Hematopoietic multipotent progenitor cell treated with erythropoietin and hydrocortisone succinate and interleukin-3 and kit ligand, for 8 days (in vitro differentiated cells): ENCODE data around the gene NRXN3.
"Not testable (repeated sequence)": the region's sequence is repeated elsewhere in the genome, so short reads cannot be mapped to it uniquely, and the experiment has no call there.

Experiments
- DNase-seq: peaks from one replicate; pipeline ENCODE4 v3.0.0-alpha.2; 2015

The NRXN3 gene

DNA sequence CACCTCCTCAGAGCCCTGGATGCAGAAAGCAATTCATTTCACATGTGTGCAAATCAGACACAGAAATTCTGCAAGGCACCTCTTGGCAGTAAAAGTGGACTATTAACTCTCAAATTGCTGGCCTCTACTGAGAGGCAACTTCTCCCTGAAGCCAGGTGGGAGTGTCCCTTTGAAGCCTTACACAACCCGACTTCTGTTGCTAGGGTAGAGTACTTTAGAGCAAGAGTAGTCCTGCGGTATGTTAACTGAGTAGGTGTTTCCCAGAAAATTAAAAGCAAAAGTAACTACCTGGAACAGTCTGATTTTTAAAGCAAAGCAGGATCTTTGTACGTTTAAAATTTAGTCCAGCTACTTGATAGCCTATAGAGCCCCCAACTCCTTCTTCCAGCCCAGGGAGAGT, 1557.7 kb downstream of the NRXN3 start:
- no peak for DNase-seq

DNA sequence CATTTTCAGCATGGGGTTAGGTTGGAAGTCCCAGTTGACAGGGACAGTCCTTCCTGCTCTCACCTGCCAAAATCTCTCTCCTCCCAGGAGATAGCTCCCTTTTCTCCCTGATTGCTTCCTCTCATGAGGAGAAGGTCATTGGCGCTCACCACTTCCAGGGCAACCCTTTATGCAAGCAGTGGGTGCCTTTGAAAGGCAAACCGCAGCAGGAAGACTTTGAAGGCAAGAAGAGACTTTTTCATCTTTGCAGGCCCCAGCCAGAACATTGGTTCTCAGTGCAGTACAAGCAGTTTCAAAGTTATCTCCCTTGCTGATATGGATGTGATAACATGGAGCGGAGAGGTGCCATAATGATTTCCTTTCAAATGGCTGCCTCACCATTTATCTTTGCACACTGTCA, 1558.2 kb downstream of the NRXN3 start:
- no peak for DNase-seq

DNA sequence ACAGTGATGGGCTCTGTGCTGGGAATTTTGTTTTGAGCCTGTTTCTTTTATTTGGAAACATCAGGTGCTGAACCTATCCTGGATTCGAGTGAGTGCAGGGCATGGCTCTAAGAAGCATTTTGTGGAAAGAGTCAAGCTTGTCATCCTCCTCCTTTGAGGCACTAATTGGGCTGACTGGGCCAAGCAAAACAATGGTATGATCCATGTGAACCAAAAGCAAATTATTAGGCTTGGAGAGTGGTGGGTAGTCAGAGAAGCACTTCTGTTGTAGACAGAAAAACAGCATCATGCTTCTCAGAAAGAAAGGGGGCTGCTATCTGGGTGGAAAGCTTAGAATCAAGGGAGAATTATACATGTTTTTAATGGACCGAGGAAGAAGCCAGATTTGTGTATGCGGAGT, 1559.6 kb downstream of the NRXN3 start:
- no peak for DNase-seq

DNA sequence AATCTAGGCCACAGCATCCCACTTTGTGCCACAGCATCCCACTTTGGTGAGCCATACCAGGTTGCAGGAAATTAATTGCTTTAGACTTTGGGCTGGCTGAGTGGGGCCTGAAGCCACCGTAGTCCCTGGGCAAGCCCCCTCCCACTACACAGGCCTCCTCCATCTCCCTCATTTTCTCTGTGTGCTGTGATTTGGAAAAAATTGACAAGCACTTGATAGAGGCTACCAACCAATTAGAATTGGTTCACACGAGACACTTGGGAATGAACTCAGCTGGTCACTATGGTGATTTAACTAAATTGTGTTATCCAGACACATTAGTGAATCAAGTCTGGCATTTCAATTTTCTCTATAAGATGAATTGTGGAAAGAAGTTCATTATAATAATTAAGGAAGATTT, 1560.0 kb downstream of the NRXN3 start:
- no peak for DNase-seq

DNA sequence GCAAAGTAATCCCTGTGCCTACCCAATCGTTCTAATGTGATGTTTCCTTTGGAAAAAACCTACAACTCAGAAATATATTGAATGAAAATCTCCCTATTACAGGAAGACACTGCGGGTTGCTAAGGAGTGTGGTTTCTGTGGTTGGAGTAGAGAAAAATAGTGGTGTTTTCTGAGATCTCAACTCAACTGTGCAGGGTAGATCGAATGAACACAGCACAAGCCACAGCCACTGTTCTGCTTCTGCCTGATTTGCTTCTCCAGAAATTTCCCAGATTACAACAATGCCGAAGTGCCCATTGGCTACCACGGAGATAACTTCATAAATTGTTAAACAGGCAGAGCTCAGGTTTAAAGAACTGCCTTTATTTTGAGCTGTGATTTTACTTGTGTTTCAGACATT, 1560.8 kb downstream of the NRXN3 start:
- no peak for DNase-seq

DNA sequence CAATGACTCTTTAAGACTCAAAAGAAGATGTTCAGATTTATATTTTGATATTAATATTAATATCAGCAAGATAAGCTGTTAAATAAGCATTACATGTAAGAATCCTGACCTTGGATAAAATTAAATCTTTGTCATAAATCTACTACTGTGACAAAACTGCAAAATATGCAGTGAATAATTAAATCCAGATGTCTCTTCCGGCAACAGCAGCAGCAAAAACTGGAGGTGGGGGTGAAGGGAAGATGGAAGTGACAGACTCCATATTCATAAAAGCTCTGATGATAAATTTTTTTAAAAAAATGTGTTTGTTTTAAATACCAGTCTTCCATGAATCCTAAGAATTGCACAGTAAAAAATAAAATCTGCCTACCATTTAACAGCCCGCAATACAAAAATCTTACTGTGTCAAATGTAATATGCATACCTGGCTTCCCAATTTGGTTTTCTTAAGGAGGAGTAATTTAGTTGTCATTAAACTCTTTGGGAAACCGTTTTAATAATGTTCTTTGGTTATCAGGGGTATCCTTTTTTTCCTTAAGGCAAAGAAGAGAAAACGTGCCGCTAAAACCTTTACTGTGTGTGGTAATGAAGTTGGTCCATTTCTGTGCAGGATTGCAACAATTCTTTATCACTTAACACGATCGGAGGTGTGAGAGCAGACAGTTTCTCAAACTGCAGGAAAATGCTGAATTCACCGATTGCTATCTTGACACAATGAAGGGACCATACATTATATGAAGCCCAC, 1562.9 kb downstream of the NRXN3 start:
- DNase-seq, result no peak

DNA sequence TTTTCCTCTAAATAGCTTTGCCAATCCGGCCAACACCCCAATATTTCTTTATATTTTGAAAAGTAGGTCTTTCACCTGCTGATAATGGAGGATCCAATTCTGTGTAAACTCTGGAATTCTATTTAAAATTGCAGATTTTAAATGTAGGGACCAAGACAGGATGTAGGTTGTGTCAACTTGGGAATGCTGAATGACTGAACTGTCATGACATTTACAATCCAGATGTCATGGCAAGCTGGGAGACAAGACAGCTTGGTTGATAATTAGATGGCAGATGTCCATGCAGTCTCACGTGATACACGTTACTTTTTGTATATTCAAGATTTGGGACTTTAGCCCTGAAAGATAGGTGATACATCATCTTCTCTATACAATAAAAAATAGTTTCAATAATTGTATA, 1564.0 kb downstream of the NRXN3 start:
- DNase-seq, result no peak

DNA sequence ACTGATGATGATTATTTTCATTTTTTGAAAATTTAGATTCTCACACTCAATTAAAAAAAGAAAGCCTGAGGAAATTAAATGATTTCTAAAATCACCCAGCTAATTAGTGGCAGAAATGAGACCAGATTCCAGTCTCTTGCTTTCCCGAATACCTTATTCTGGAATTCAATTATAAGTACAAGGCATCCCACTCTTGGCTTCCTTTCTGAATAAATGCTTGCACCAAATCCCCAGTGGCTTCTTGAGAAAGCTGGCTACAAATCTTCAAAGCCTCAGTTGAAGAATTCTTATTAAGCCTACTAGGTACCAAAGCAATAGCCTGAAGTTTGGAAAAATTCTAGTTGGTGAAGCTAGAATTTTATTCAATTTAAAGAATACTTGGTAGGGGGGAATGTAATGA, 1564.5 kb downstream of the NRXN3 start:
- no peak for DNase-seq

DNA sequence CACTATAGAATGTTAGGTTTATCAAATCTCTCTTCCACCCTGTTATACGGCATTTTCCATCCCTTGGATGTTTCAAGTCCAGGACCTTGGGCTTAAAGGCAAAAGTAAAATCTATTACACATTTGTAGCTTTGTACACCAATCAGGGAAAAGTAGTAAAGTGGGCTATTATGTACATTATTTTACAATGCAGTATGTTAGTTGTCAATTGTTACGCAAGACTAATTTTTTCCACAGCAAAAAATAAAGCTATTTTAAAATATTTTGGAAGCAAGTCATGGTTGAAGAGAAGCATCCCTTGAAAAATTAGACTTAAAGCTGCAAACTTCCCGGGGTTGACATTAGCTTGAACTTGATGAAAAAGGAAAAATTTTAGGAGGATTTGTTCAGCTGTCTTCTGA, 1564.9 kb downstream of the NRXN3 start:
- DNase-seq, result no peak

DNA sequence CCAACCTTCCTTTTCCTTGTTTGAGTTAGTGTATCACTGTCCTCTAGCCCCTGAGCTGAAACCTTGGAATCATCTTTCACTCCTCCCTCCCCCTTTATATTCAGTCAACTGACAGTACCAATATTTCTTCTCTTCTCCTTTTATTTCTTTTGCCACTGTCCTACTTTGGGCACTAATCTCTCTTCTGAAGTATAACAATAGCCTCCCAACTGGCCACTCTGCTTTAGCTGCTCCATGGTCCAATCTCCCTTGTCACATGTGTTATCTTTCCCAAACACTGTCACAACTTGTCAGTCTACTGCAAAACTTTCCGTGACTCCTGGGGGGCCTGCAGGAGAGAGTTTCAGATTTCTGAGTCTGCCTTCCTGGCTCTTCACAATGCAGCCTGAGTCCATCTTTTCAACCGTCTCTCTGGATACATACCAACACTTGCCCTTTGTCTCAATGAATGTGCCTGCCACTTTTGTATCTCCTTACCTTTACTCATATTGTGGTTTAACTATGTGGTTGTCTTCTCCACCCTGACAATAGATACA, 1570.0 kb downstream of the NRXN3 start:
- no peak for DNase-seq

DNA sequence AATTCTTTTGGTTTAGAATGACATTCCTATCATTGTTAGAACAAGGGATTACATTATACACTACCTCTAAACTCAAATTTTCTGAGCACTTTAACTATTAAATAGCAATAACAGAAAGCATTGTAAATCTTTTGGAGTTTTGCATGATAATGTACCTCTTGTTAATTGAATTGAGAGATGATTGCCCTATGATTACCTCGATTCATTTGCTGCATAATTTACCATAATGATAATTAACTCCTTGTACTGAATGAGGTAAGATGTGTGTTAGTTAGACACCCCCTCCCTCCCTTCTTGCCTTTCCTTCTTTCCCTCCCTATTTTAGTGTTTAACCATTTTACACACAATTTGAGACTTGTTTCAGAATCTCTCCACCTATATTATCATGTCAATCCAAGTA, 1572.0 kb downstream of the NRXN3 start:
- no peak for DNase-seq

DNA sequence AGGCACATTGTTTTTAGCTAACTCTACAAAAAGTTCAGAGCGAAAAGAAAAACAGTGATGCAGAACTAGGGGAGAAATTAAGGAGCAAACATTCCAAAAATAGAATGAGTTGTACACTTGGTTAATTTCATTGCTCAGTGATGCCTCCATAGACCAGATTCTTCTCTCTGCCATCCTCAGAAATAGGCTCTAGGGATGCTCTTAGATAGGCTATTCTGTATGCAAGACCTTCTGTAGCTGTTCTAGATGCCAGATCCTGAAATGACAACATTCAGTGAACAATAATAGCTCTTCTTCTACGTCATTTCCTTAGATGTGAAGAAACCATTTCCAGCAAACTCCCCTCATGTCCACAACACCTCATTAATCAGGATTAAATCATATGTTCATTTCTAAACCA, 1574.9 kb downstream of the NRXN3 start:
- no peak for DNase-seq

DNA sequence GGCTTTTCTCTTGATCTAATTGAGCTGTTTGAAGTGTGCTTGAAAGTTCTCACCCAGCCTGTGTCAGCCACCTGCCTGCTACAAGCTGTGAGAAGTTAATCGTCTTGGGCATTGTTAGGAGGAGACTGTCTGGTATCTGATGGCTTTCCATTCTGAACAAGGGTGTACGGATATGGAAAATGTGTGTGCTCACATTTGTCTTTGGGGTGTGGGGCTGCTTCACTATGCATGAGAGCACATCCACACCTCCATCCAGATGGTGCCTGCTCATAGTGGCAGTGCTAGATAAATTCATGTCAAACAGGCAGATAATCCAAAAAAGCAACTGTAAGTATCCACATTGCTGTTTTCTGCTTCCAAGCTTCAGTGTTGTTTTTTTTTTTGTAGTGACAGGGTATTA, 1578.9 kb downstream of the NRXN3 start:
- no peak for DNase-seq

DNA sequence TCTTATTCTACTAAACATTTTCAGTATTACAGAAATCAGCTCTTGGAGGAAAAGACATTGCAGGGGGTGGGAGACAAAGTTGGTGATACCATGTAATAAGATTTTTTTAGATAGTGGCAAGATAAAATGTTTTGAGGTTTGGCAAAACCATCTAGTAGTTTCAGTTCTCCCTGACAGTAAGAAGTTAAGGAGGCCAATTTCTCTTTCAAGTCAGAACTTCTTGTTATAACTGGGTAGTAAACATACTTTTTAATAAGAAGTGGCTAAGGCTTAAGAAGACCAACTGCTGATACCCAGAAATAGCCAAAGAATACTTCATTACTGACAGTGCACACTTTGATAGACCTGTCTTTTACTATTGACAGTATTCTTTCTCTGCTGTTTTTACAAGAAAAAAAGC, 1588.8 kb downstream of the NRXN3 start:
- no peak for DNase-seq

DNA sequence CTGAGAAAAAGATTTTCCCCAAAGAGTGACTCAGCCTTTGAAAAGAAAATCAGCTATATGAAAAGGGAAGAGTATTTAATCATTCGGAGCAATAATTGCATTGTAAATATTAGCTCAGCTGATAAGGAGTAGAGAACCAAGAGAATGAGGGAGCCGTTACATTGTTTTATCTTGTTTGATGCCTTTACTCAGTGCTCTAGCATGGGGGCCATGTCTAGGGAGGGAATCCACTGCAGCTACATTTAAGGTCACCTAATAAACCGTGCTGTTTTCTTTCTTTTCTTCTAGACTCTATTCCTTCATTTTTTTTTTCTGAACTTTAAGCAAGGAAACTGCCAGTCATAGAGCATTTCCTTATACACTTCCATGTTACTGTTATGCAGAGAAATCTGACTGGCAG, 1594.2 kb downstream of the NRXN3 start:
- DNase-seq, result no peak

DNA sequence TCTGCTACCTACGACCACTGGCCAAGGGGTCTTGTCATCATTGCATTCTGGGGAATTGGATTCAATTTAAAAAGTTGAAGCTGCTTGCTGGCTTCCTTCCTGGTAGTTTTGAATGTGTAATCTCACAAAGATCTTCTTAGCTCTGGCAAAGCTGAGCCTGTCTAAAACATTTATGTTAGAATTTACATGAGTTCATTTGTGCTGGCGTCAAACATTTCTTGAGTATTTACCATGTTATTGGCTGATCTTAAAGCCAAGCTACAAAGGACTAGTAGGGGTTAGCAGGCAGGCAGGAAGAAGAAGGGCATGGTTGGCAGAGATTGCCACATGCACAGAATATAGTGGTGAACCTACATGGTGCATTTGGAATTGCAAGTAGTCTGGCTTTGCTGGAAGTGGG, 1596.3 kb downstream of the NRXN3 start:
- no peak for DNase-seq

DNA sequence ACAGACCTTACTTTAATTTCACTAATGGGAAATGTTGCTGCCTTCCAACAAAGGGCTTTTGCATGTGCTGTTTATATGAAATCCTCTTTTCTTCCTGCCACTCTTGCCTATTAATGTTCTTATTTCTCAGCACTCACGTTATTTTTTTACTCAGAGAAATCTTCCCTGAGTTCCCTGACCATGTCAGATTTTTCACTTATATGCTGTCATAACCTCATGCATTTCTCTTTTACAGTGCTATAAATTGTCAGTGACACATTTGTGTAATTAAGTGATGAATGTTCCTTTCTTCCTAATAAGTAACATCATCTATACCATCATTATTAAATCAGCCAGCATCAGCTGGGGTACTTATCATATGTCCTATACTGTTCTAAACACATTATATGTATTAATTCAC, 1597.1 kb downstream of the NRXN3 start:
- no peak for DNase-seq

DNA sequence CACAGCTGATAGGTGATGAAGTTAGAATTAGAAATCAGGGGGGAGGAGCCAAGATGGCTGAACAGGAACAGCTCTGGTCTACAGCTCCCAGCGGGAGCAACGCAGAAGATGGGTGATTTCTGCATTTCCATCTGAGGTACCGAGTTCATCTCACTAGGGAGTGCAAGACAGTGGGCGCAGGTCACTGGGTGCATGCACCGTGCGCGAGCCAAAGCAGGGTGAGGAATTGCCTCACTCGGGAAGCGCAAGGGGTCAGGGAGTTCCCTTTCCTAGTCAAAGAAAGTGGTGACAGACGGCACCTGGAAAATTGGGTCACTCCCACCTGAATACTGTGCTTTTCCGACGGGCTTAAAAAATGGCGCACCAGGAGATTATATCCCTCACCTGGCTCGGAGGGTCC, 1597.5 kb downstream of the NRXN3 start:
- not testable (repeated sequence) for DNase-seq

DNA sequence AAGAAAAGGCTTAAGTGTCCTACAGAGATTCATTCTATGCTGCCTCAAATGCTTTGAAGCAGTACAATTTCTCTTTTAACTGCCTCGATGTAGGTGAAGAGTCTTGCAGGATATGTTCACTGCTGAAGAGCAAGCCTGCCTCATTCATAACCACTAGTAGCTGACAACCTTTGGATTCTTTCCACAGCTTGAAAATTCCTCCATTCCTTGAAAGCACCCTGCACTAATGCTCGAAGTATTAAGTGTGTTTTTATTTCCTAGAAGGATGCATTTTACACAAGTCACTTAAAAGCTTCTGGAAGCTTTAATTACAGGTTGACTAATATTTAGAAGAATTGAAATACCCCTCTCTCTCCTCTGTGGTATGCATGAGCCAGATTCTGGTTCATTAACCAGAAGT, 1611.7 kb downstream of the NRXN3 start:
- no peak for DNase-seq

DNA sequence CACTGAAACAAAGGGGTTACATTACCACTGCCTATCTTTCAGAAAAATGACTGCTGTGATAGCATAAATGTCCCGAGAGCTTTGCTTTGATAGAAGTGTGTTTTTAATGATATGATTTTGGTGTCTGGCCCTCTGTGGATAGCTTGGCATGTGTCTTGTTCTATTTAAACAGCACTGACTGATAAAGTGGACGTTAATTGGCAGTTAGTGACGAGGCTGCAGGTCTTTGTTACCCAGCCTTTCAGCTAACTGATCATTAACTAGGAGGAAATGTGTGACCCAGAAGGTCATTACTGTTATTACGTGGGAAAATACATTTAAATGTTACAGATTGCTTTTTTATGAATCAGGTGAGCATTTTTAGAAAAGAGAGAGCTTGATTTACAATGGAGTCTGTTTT, 1612.9 kb downstream of the NRXN3 start:
- no peak for DNase-seq

DNA sequence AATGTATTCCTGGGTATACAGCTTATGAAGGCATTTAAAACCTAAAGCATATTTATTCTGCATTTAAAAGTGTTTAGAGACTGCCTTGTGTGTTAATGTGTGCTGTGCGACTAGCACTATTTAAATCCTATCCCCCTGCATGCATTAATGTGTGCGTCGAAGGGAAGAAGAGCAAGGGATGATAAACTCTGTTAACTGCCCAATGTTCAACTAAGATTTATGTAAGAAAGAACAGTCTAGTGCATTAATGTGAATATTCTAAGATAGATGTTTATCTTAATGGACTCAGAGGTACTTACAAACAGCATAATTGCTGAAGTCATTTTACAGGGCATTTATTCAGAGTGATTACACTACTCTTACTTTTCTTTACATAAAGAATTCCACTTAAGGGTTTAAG, 1616.3 kb downstream of the NRXN3 start:
- no peak for DNase-seq

DNA sequence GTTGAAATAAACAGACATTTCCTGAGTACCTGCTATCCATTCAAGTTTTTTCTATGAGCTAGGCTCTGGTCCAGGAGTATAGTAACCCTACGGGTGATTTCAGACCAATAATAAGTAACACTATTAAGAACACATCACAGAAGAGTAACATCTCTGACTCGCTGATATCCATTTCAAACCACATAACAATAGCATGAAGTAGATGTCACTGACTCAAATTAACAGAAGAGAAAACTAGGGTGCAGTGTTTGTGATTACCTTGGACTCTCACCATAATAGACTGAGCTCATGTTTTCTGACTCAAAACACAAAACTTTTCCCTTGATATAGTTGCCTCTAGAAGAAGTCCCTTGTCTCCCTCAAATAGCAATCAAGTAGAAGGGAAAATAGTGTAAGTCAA, 1618.2 kb downstream of the NRXN3 start:
- DNase-seq, result no peak

DNA sequence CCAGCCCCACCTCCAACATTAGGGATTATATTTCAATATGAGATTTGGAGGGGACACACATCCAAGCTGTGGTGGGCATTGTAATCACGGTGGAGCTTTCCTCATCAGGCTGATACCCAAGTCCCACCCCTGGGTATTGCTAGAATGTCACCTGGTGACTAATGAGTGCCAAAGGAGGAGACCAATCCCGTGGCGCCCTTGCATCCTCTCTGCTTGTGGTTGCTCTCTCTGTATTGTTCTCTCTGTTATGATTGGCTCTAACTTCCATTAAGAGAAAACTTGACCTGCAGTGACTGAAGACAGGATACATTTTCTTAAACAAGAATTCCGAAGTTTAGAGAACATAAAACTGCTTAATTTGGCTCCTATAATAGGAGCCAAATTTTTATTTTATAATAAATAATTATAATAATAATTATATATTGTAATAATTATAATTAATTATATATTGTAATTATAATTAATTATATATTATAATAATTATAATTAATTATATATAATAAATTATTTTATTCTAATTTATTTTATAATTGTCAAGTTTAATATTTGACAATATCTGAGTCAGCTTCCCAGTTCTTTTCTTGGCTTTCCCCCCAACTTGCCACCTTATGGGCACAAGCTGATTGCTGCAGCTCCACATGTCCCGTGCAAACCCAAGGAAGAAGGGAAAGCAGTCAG, 1621.0 kb downstream of the NRXN3 start:
- DNase-seq, result no peak

DNA sequence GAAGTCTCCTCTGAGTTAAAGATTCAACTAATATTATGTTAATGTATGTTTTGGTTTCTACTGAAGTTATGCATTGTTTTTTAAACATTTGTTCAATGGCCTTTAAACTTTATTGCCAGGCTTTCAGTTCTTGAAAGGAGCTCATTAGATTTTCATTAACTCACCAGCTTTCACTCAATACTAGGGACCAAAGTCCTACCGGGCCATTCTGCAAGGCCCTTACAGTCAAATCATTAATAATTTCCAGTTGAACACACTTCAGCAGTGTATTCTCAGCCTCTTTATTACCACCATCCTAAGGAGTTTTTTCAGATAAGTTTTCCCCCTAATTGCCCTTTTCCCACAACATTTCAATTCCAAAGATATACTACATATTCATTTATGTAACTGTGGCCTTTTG, 1631.9 kb downstream of the NRXN3 start:
- DNase-seq, result no peak

DNA sequence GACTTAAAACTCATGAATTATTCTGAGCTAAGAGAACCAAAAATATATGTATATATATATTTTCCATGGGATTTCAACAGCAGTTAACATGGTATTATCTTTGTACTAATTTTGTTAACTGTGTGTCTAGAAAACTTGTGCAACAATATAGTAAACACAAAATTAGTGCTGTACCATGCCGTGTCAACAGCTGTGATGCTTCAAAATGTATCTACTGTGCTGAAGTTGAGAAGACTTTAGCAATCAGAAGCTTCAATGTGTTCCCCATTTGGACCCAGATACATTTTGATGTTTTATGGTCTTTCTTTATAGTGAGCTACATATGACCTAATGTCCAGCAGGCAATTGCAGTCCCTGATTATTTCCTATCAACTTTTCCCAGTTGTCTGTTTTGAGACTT, 1635.5 kb downstream of the NRXN3 start:
- DNase-seq, result no peak
